ENCODE measurements around the gene PTEN.
"Not testable (repeated sequence)": the region's sequence is repeated elsewhere in the genome, so short reads cannot be mapped to it uniquely, and the experiment has no call there.

- TF ChIP-seq, protein P1, sequence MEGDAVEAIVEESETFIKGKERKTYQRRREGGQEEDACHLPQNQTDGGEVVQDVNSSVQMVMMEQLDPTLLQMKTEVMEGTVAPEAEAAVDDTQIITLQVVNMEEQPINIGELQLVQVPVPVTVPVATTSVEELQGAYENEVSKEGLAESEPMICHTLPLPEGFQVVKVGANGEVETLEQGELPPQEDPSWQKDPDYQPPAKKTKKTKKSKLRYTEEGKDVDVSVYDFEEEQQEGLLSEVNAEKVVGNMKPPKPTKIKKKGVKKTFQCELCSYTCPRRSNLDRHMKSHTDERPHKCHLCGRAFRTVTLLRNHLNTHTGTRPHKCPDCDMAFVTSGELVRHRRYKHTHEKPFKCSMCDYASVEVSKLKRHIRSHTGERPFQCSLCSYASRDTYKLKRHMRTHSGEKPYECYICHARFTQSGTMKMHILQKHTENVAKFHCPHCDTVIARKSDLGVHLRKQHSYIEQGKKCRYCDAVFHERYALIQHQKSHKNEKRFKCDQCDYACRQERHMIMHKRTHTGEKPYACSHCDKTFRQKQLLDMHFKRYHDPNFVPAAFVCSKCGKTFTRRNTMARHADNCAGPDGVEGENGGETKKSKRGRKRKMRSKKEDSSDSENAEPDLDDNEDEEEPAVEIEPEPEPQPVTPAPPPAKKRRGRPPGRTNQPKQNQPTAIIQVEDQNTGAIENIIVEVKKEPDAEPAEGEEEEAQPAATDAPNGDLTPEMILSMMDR (IDR thresholded peaks at IDR 0.05; ENCODE audit: borderline replicate concordance, extremely low read depth, low read length, poor library complexity, severe bottlenecking), result not testable (repeated sequence)
- not testable (repeated sequence) for TF ChIP-seq EZH2 (IDR thresholded peaks at IDR 0.05; ENCODE audit: borderline replicate concordance, low read depth, low read length, severe bottlenecking)
Measured at GRCh38 chr10:87863951-87864495, 598 bp downstream of the PTEN start.
